Ectodermal cell (in vitro differentiated cells): ENCODE measurements around the gene VWA8.

Experiments
- H3K27ac ChIP-seq: 2 replicates; pipeline ENCODE4 v1.7.0; 2013; ENCODE audit warnings: mild to moderate bottlenecking, low read depth, low read length; ENCODE audit not compliant: insufficient read depth, poor library complexity, severe bottlenecking
- H3K27me3 ChIP-seq: 2 replicates; pipeline ENCODE4 v1.7.0; 2013; ENCODE audit warnings: mild to moderate bottlenecking, low read length; ENCODE audit not compliant: insufficient read depth, control insufficient read depth, poor library complexity, severe bottlenecking
- H3K36me3 ChIP-seq: one replicate; pipeline ENCODE4 v1.7.0; 2013; ENCODE audit warnings: low read length; ENCODE audit not compliant: control insufficient read depth, insufficient read depth
- H3K4me1 ChIP-seq: one replicate; pipeline ENCODE4 v1.7.0; 2013; ENCODE audit warnings: low read length; ENCODE audit not compliant: control insufficient read depth, insufficient read depth
- H3K4me3 ChIP-seq: 2 replicates; pipeline ENCODE4 v1.7.0; 2013; ENCODE audit warnings: low read depth, low read length, control low read depth; ENCODE audit not compliant: insufficient read depth
- H3K9me3 ChIP-seq: 2 replicates; pipeline ENCODE4 v1.7.0; 2013; ENCODE audit warnings: mild to moderate bottlenecking, low read length, moderate library complexity; ENCODE audit not compliant: control insufficient read depth
- WGBS, 2 experiments: methylation state at CpG; one replicate each; pipeline ENCODE4 v1.1.7; 2013; ENCODE audit warnings: missing lambda C conversion rate in 2 of 2; 5-methylcytosine and 5-hydroxymethylcytosine counted together

The VWA8 gene

DNA sequence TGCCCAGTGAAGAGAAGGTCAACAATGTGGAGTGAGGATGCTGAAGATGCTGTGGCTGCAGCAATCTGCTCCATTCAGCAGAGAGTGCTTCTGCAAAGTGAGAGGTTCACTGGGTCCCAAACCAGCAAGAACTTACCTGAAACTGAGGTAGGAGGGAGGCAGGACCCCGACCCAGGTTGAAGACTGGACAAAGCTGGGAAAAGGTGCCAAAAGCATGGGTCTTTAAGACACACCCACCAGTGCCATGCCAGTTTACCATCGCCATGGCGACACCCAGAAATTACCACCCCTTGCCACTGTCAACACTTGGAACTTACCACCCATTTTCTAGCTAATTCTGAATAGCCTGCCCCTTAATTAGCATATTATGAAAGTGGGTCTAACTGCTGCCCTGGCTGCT is 432.9 kb downstream of the VWA8 start:
- Histone ChIP-seq H3K4me3 (no peak overlapping the region), H3K36me3 (no peaks in the 10 kb centered on the region), H3K9me3 (no peaks in the 10 kb centered on the region), H3K4me1 (no peaks in the 10 kb centered on the region), H3K27me3 (no peaks in the 10 kb centered on the region), H3K27ac (no peak overlapping the region)
- WGBS, 2 experiments, result 90 to 92% methylated on average over 3 of the region's 3 CpGs

DNA sequence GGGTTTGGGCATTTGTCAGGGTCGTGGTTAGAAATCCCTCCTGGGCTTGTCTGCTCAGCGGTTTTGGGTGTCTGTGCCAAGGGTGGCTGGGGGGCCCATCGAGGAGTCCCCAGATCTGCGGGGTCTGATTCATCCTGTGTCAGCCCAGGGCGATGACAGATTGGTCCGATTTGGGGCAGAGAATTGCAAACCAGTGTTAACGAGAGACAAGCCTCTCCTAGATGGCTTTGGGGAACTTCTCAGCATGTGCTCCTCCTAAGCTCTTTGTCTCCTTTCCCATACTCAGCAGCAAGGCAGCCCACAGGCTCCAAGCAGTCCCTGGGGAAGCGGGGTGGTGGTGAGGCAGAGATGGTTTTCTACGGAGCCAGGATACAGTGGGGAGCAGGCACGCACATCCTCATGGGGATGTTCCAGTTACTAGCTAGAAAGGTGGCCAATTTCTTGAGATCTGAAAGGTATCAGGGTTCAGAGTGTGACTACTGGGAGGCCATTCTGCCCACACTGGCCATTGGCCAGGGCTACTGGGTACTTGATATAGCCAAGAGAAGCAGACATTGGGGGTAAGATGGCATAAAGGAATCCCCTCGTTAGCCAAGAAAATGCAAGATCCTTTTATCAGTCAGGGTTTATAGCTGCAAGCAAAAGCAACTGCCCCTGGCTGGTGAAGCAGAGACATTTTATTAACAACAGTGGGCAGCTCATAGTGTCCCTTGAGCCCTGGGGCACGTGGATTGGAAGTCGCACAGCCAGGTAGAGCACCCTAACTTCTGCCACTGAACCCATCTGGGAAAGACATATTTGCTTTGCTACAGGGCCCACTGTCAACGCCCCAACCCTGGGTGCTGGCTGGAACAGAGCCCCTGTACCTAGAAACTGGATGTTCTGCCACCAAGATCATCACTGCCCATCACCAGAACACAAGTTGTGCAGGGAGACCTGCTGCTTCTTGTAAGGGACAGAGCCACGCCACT is 440.0 kb downstream of the VWA8 start:
- 86 to 87% methylated on average over 15 of the region's 15 CpGs for WGBS, 2 experiments
- H3K9me3 ChIP-seq, result no peaks in the 10 kb centered on the region
- H3K4me3 ChIP-seq, result no peak overlapping the region
- H3K27me3 ChIP-seq, result no peaks in the 10 kb centered on the region
- H3K4me1 ChIP-seq, result no peaks in the 10 kb centered on the region
- H3K36me3 ChIP-seq, result no peaks in the 10 kb centered on the region
- no peak overlapping the region for H3K27ac ChIP-seq

DNA sequence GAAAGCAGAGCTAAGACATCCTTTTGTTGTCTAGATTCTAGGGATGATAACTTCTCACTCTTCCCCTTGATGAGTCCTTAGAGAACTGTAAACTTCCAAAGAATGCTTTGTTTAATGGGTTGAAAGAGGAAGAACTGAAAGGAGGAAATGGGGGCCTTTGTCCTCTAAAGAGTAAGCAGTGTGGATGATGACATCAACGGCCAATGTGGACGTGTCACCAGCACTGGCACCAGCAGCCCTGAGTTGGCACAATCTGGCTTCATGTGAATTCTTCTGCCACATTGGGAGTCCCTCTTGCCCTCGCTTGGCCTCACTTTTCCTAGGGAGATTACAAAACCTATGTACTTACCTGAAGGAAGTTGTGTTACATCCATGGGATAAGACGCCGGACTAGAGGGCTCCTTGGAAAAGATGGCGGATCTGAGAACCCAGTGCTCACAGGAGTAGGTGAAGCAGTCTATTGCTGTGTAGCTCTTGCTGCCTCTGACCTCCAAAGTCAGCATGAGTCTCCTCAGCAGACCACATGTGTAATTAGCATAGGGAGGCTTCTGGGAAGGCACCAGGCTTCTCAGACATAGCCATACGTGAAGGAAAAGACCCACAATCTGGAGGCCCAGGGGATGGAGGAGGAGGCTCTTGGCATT is 440.8 kb downstream of the VWA8 start:
- H3K27me3 ChIP-seq, result no peaks in the 10 kb centered on the region
- 93 to 97% methylated on average over 7 of the region's 7 CpGs for WGBS, 2 experiments
- no peak overlapping the region for H3K27ac ChIP-seq
- H3K9me3 ChIP-seq, result no peaks in the 10 kb centered on the region
- H3K36me3 ChIP-seq, result no peaks in the 10 kb centered on the region
- no peak overlapping the region for H3K4me3 ChIP-seq
- H3K4me1 ChIP-seq, result no peaks in the 10 kb centered on the region
